H1 (cell line): ENCODE measurements around the gene FIBIN. TPM values are rescaled to one million over a fixed set of nuclear protein-coding genes. Genes with fewer than 3 reads are reported as not detected.

Experiments used
- CTCF ChIA-PET: fragments of 300-600 bp; sonication (Branson Sonifier 250); formaldehyde crosslinking; loops from one replicate; lab custom pipeline; 2021; ENCODE audit not compliant: partially characterized antibody; lab: Charles Lee
- POLR2A ChIA-PET: fragments of 300-600 bp; sonication (Branson Sonifier 250); formaldehyde crosslinking; loops from one replicate; lab custom pipeline; 2021; ENCODE audit warnings: inconsistent platforms; ENCODE audit not compliant: partially characterized antibody; lab: Charles Lee
- DNase-seq, 2 experiments: peaks; one replicate each; pipeline versions ENCODE4 v3.0.0 to v3.0.0-alpha.2; 2010 to 2022; ENCODE audit warnings: low spot score in 2 of 2, low read depth in 1 of 2, mixed read lengths in 1 of 2
- FAIRE-seq: peaks from 2 replicates; lab custom pipeline; 2011; peaks lifted over from hg19 to GRCh38; lab: Jason Lieb, UNC
- H2AFZ ChIP-seq: 2 replicates; pipeline ENCODE4 v1.8.1; 2012; ENCODE audit warnings: low read length, inconsistent platforms
- H2AK5ac ChIP-seq: 2 replicates; pipeline ENCODE4 v1.6.1; 2013; ENCODE audit warnings: low read depth, low read length
- H2BK120ac ChIP-seq: replicated peaks from 2 replicates; pipeline ENCODE3; 2013; ENCODE audit warnings: low read depth, low read length, inconsistent platforms
- H2BK12ac ChIP-seq: 2 replicates; pipeline ENCODE4 v1.6.1; 2013; ENCODE audit warnings: low read depth, low read length
- H2BK15ac ChIP-seq: 2 replicates; pipeline ENCODE4 v1.6.1; 2013; ENCODE audit warnings: low read length
- H2BK20ac ChIP-seq: 2 replicates; pipeline ENCODE4 v1.6.1; 2013; ENCODE audit warnings: low read length
- H2BK5ac ChIP-seq: 2 replicates; pipeline ENCODE4 v1.6.1; 2013; ENCODE audit warnings: low read depth, low read length
- H3K14ac ChIP-seq: 2 replicates; pipeline ENCODE4 v1.6.1; 2013; ENCODE audit warnings: inconsistent platforms; ENCODE audit not compliant: insufficient read length
- H3K18ac ChIP-seq: 2 replicates; pipeline ENCODE4 v1.6.1; 2013; ENCODE audit warnings: low read length; ENCODE audit errors: extremely low read depth
- H3K23ac ChIP-seq: 2 replicates; pipeline ENCODE4 v1.6.1; 2013; ENCODE audit warnings: inconsistent platforms; ENCODE audit not compliant: insufficient read length
- H3K23me2 ChIP-seq: 2 replicates; pipeline ENCODE4 v1.6.1; 2013; ENCODE audit warnings: low read depth, low read length
- H3K27ac ChIP-seq: 2 replicates; pipeline ENCODE4 v1.6.1; 2011; ENCODE audit warnings: low read depth, low read length, inconsistent platforms
- H3K27me3 ChIP-seq, 4 experiments: replicated peaks in 1 of 4; 1 replicate in 1 of 4; 2 replicates in 3 of 4; pipeline versions ENCODE4 v1.6.1 to v1.8.1; 2011 to 2013; ENCODE audit warnings: low read length in 3 of 4, mild to moderate bottlenecking in 3 of 4, inconsistent platforms in 2 of 4, mixed read lengths in 2 of 4, moderate library complexity in 1 of 4; ENCODE audit not compliant: control insufficient read depth in 3 of 4, insufficient read depth in 3 of 4; ENCODE audit errors: extremely low read depth in 1 of 4
- H3K36me3 ChIP-seq, 4 experiments: 2 replicates each; pipeline versions ENCODE4 v1.6.1 to v1.8.1; 2011 to 2013; ENCODE audit warnings: mild to moderate bottlenecking in 4 of 4, low read length in 3 of 4, moderate library complexity in 2 of 4, control low read depth in 1 of 4, inconsistent platforms in 1 of 4; ENCODE audit not compliant: insufficient read depth in 4 of 4, control insufficient read depth in 2 of 4
- H3K4ac ChIP-seq: replicated peaks from 2 replicates; pipeline ENCODE3; 2013; ENCODE audit warnings: low read length, low read depth, mixed read lengths, inconsistent platforms; ENCODE audit not compliant: insufficient read length
- H3K4me1 ChIP-seq, 4 experiments: replicated peaks in 1 of 4; 1 replicate in 1 of 4; 2 replicates in 3 of 4; pipeline versions ENCODE4 v1.6.1 to v1.8.1; 2011 to 2013; ENCODE audit warnings: low read length in 3 of 4, inconsistent platforms in 2 of 4, mixed read lengths in 1 of 4; ENCODE audit not compliant: insufficient read depth in 4 of 4, control insufficient read depth in 3 of 4
- H3K4me2 ChIP-seq, 2 experiments: 2 replicates each; pipeline versions ENCODE4 v1.6.1 to v1.8.1; 2011 to 2013; ENCODE audit warnings: low read depth in 2 of 2, low read length in 2 of 2, control low read depth in 1 of 2, inconsistent platforms in 1 of 2, mild to moderate bottlenecking in 1 of 2; ENCODE audit not compliant: insufficient read depth in 1 of 2
- H3K4me3 ChIP-seq, 4 experiments: fragments of 200-600, 300-600 bp in 1 of 4; sonication (generic), shearing (Covaris generic), sonication (Bioruptor Twin) in 1 of 4; 2 replicates each; pipeline versions ENCODE4 v1.5.1 to v1.8.1; 2011 to 2016; ENCODE audit warnings: low read length in 4 of 4, low read depth in 3 of 4, control low read depth in 2 of 4, inconsistent platforms in 2 of 4, mild to moderate bottlenecking in 2 of 4, mixed read lengths in 1 of 4, moderate library complexity in 1 of 4; ENCODE audit not compliant: insufficient read depth in 2 of 4; ENCODE audit errors: extremely low read depth in 1 of 4
- H3K56ac ChIP-seq: replicated peaks from 2 replicates; pipeline ENCODE3; 2013; ENCODE audit warnings: low read depth, mild to moderate bottlenecking, mixed read lengths, low read length, inconsistent platforms; ENCODE audit not compliant: insufficient read length
- H3K79me1 ChIP-seq: 2 replicates; pipeline ENCODE4 v1.6.1; 2013; ENCODE audit warnings: low read depth, low read length, control low read depth
- H3K79me2 ChIP-seq, 2 experiments: 2 replicates each; pipeline versions ENCODE4 v1.6.1 to v1.8.1; 2012 to 2013; ENCODE audit warnings: low read length in 2 of 2, mild to moderate bottlenecking in 2 of 2, inconsistent platforms in 1 of 2; ENCODE audit not compliant: insufficient read depth in 2 of 2, control insufficient read depth in 1 of 2
- H3K9ac ChIP-seq, 4 experiments: replicated peaks in 1 of 4; 1 replicate in 1 of 4; 2 replicates in 3 of 4; pipeline versions ENCODE4 v1.6.1 to v1.8.1; 2011 to 2013; ENCODE audit warnings: low read depth in 3 of 4, low read length in 3 of 4, control low read depth in 2 of 4, mild to moderate bottlenecking in 2 of 4, moderate library complexity in 2 of 4, inconsistent platforms in 1 of 4; ENCODE audit errors: extremely low read depth in 1 of 4
- H3K9me3 ChIP-seq, 2 experiments: 2 replicates each; pipeline versions ENCODE4 v1.6.1 to v1.8.1; 2012 to 2013; ENCODE audit warnings: mild to moderate bottlenecking in 2 of 2, moderate library complexity in 2 of 2, control low read depth in 1 of 2, inconsistent platforms in 1 of 2, low read depth in 1 of 2, low read length in 1 of 2, mixed read lengths in 1 of 2; ENCODE audit not compliant: insufficient read depth in 2 of 2
- H4K20me1 ChIP-seq, 2 experiments: replicated peaks in 1 of 2; 2 replicates each; pipeline versions ENCODE3 to v1.8.1; 2011 to 2013; ENCODE audit warnings: inconsistent platforms in 2 of 2, low read length in 2 of 2, mild to moderate bottlenecking in 1 of 2; ENCODE audit not compliant: insufficient read depth in 2 of 2, control insufficient read depth in 1 of 2
- H4K5ac ChIP-seq: 2 replicates; pipeline ENCODE4 v1.6.1; 2013; ENCODE audit warnings: low read length, low read depth, mixed read lengths, inconsistent platforms; ENCODE audit not compliant: insufficient read length
- H4K8ac ChIP-seq: 2 replicates; pipeline ENCODE4 v1.8.0; 2013; ENCODE audit warnings: mild to moderate bottlenecking, moderate library complexity, low read length, inconsistent platforms; ENCODE audit not compliant: insufficient read depth; ENCODE audit errors: extremely low read depth
- H4K91ac ChIP-seq: replicated peaks from 2 replicates; pipeline ENCODE3; 2013; ENCODE audit warnings: low read length, mixed read lengths, inconsistent platforms; ENCODE audit not compliant: insufficient read length
- ATF3 ChIP-seq: IDR thresholded peaks from 2 replicates; pipeline ENCODE4 v1.6.1; 2011; ENCODE audit warnings: low read depth, mild to moderate bottlenecking, low read length; ENCODE audit not compliant: insufficient read depth
- BRCA1 ChIP-seq: IDR thresholded peaks from 2 replicates; pipeline ENCODE4 v1.6.1; 2012; ENCODE audit warnings: low read depth, low read length, improper control_type of control experiment
- CBX8 ChIP-seq: fragments of 300-800, 300-1000 bp; sonication (generic); IDR thresholded peaks from 2 replicates; pipeline ENCODE4 v1.7.1; 2016; ENCODE audit warnings: low read depth, low read length, borderline replicate concordance
- CHD1 ChIP-seq: IDR thresholded peaks from 2 replicates; pipeline ENCODE4 v1.6.1; 2012; ENCODE audit warnings: low read depth, low read length, improper control_type of control experiment
- CTCF ChIP-seq, 3 experiments: IDR thresholded peaks; 1 replicate in 2 of 3; 2 replicates in 1 of 3; pipeline versions ENCODE4 v1.5.1 to v1.6.1; 2011; ENCODE audit warnings: low read length in 3 of 3, mild to moderate bottlenecking in 3 of 3, inconsistent platforms in 2 of 3, low read depth in 1 of 3, moderate library complexity in 1 of 3; ENCODE audit not compliant: insufficient read depth in 1 of 3; ENCODE audit errors: control extremely low read depth in 1 of 3
- GABPA ChIP-seq: IDR thresholded peaks from 2 replicates; pipeline ENCODE4 v1.6.1; 2011; ENCODE audit warnings: mild to moderate bottlenecking, low read length, moderate library complexity, borderline replicate concordance; ENCODE audit not compliant: insufficient read depth
- HDAC2 ChIP-seq, 2 experiments: fragments of 300-600 bp in 1 of 2; sonication (generic) in 1 of 2; IDR thresholded peaks; 2 replicates each; pipeline ENCODE4 v1.6.1; 2011 to 2012; ENCODE audit warnings: low read depth in 2 of 2, low read length in 2 of 2, mild to moderate bottlenecking in 2 of 2, moderate library complexity in 2 of 2, borderline replicate concordance in 1 of 2, inconsistent platforms in 1 of 2
- KDM5A ChIP-seq: fragments of 200-600 bp; IDR thresholded peaks from 2 replicates; pipeline ENCODE4 v1.7.1; 2012; ENCODE audit warnings: mild to moderate bottlenecking, low read length, inconsistent platforms, mixed read lengths
- RAD21 ChIP-seq, 2 experiments: IDR thresholded peaks in 1 of 2; conservative IDR thresholded peaks in 1 of 2; 2 replicates each; pipeline ENCODE4 v1.6.1; 2011; ENCODE audit warnings: low read depth in 2 of 2, low read length in 2 of 2, improper control_type of control experiment in 1 of 2, inconsistent platforms in 1 of 2, mild to moderate bottlenecking in 1 of 2, moderate library complexity in 1 of 2
- WGBS, 2 experiments: shearing (Covaris generic) in 1 of 2; methylation state at CpG; one replicate each; pipeline versions ENCODE4 v1.1.6 to v1.1.7; 2013 to 2015; ENCODE audit warnings: low lambda C conversion rate in 2 of 2, mixed read lengths in 2 of 2, inconsistent platforms in 1 of 2, low coverage in 1 of 2, missing lambda C conversion rate in 1 of 2; ENCODE audit not compliant: insufficient replicate concordance in 2 of 2, insufficient coverage in 1 of 2, insufficient read length in 1 of 2; ENCODE audit errors: extremely low coverage in 1 of 2, missing lambda C conversion rate in 1 of 2; 5-methylcytosine and 5-hydroxymethylcytosine counted together
- polyA plus RNA-seq, 7 experiments: library from polyadenylated mRNA; depleted of rRNA in 3 of 7; stranded (reverse) in 5 of 7; unstranded in 2 of 7; fragments of >200 nt in 5 of 7; fragments of 200-250 nt in 2 of 7; gene quantifications; 1 replicate in 5 of 7; 2 replicates in 1 of 7; 4 replicates in 1 of 7; pipeline versions ENCODE4 v1.2.1 to v1.2.3, GENCODE V29; 2011 to 2013; ENCODE audit warnings: missing spikeins in 2 of 7, mixed read lengths in 2 of 7
- total RNA-seq: library from RNA; stranded (reverse); fragmentation: NEBNext Ultra II Directional; extraction: Animal tissue kit (Norgen Biotek cat#: 25700); gene quantifications from 2 replicates; pipeline ENCODE4 v1.2.1, GENCODE V29; 2021

Gene FIBIN
- total and polyA plus RNA-seq, 2 of the 8 experiments (the other 6 are each of a cell fraction or from before 2014, with no cell fraction given) = 0.38 to 0.45 TPM

- H3K23ac ChIP-seq = no peak overlapping the region
- no peak for FAIRE-seq
- no peak overlapping the region for H4K91ac ChIP-seq
- no peak overlapping the region for H3K4me2 ChIP-seq
- no peak overlapping the region for H3K18ac ChIP-seq
- no peak overlapping the region for H3K27ac ChIP-seq
- no peak overlapping the region for H3K14ac ChIP-seq
- no peaks in the 10 kb centered on the region for H3K27me3 ChIP-seq
- no peaks in the 10 kb centered on the region for H3K79me1 ChIP-seq
- H3K56ac ChIP-seq = no peak overlapping the region
- H2BK5ac ChIP-seq = no peak overlapping the region
- H4K20me1 ChIP-seq = no peaks in the 10 kb centered on the region
- H2BK12ac ChIP-seq = no peak overlapping the region
- H3K4me3 ChIP-seq = no peak overlapping the region
- H3K36me3 ChIP-seq = no peaks in the 10 kb centered on the region
- POLR2A ChIA-PET = no interaction called here
- no peak overlapping the region for H2BK120ac ChIP-seq
- no peaks in the 10 kb centered on the region for H3K9me3 ChIP-seq
- WGBS, 2 experiments = 88% methylated on average over 4 of the region's 4 CpGs; no CpG with 5 or more reads in 1 of the 2 experiments
- no peak overlapping the region for H2AFZ ChIP-seq
- DNase-seq = no peak
- H3K79me2 ChIP-seq = no peaks in the 10 kb centered on the region
- no peak overlapping the region for H3K4ac ChIP-seq
- no peaks in the 10 kb centered on the region for H3K4me1 ChIP-seq
- no peak overlapping the region for H2AK5ac ChIP-seq
- H2BK20ac ChIP-seq = no peak overlapping the region
- no peaks in the 10 kb centered on the region for H3K23me2 ChIP-seq
- no peak overlapping the region for H2BK15ac ChIP-seq
- CTCF ChIA-PET = interaction anchor here (1.2 to 1.4 kb wide), 2 partner anchors 10 to 146 kb away, joined by 3 read pairs; no protein-coding TSS in a partner anchor
- H4K8ac ChIP-seq = no peak overlapping the region
- no peak overlapping the region for H3K9ac ChIP-seq
- H4K5ac ChIP-seq = no peak overlapping the region
- TF ChIP-seq KDM5A = no peak
- TF ChIP-seq CHD1 = no peak
- TF ChIP-seq GABPA = no peak
- no peak for TF ChIP-seq BRCA1
- no peak for TF ChIP-seq RAD21 (IDR thresholded peaks at IDR 0.05 in 1 of 2, conservative IDR thresholded peaks at IDR 0.05 in 1 of 2; ENCODE audit: low read depth in 2 of 2, low read length in 2 of 2)
- no peak for TF ChIP-seq CBX8
- no peak for TF ChIP-seq CTCF (IDR thresholded peaks at IDR 0.05; ENCODE audit: control extremely low read depth in 1 of 3, insufficient read depth in 1 of 3, low read depth in 1 of 3, low read length in 3 of 3)
- TF ChIP-seq HDAC2 (IDR thresholded peaks at IDR 0.05; ENCODE audit: borderline replicate concordance in 1 of 2, low read depth in 2 of 2, low read length in 2 of 2) = no peak
- no peak for TF ChIP-seq ATF3
Observed at GRCh38 chr11:27012234-27012921, 18.5 kb downstream of the FIBIN start.
